WERI-Rb-1 (cell line): ENCODE data around the gene VAV2.

Experiments
- DNase-seq: peaks from one replicate; pipeline ENCODE4 v3.0.0-alpha.2; 2020
- H3K27ac ChIP-seq: fragments of 250-450 bp; sonication (Bioruptor Pico); 2 replicates; pipeline ENCODE4 v1.5.1; 2020; ENCODE audit warnings: mild to moderate bottlenecking, moderate library complexity
- H3K27me3 ChIP-seq: fragments of 250-450 bp; sonication (Bioruptor Pico); 2 replicates; pipeline ENCODE4 v1.5.1; 2021; ENCODE audit warnings: mild to moderate bottlenecking, low read depth, moderate library complexity; ENCODE audit not compliant: insufficient read depth, severe bottlenecking
- H3K36me3 ChIP-seq: fragments of 250-450 bp; sonication (Bioruptor Pico); 2 replicates; pipeline ENCODE4 v1.5.1; 2020; ENCODE audit warnings: mild to moderate bottlenecking, moderate library complexity
- H3K4me3 ChIP-seq: 2 replicates; pipeline ENCODE4 v1.5.1; 2011; ENCODE audit warnings: low read depth, mild to moderate bottlenecking, control low read depth, low read length
- H3K9me3 ChIP-seq: fragments of 250-450 bp; sonication (Bioruptor Pico); 2 replicates; pipeline ENCODE4 v1.5.1; 2021; ENCODE audit warnings: mild to moderate bottlenecking, moderate library complexity; ENCODE audit not compliant: severe bottlenecking
- TF ChIP-seq, protein P1 (sequence below): IDR thresholded peaks from 2 replicates; pipeline ENCODE4 v1.5.1; 2011; ENCODE audit warnings: low read depth, mild to moderate bottlenecking, control low read depth, inconsistent platforms, low read length

VAV2 gene

DNA sequence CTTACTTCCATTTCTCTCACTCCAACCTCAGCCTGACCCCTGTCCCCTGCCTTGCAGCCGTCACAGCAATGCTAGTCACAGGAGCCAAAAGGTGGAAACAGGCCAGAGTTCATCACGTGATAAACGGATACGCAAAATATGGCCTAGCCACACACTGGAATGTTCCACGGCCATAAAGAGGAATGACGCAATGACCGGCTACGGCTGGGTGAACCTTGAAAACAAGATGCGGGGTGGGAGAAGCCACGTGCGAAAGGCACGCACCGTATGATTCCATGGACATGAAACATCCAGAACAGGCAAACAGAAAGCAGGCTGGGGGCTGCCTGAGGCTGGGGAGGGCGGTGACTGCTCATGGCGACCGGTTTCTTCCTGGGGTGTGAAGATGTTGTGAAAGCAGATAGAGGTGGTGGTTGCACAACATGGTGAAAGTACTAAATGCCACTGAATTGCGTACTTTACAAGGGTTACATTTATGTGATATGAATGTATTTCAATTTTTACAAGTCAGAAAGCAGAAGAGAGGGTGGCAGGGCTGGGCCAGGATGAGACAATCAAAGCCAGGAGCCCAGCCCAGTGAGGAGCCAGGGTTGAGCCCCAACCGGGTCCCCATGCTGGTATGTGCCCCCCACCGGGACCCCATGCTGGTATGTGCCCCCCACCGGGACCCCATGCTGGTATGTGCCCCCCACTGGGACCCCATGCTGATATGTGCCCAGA is 136.2 kb downstream of the VAV2 start:
- no peaks in the 10 kb centered on the region for H3K27me3 ChIP-seq
- no peak for DNase-seq
- H3K9me3 ChIP-seq: no peaks in the 10 kb centered on the region
- TF ChIP-seq, protein P1, sequence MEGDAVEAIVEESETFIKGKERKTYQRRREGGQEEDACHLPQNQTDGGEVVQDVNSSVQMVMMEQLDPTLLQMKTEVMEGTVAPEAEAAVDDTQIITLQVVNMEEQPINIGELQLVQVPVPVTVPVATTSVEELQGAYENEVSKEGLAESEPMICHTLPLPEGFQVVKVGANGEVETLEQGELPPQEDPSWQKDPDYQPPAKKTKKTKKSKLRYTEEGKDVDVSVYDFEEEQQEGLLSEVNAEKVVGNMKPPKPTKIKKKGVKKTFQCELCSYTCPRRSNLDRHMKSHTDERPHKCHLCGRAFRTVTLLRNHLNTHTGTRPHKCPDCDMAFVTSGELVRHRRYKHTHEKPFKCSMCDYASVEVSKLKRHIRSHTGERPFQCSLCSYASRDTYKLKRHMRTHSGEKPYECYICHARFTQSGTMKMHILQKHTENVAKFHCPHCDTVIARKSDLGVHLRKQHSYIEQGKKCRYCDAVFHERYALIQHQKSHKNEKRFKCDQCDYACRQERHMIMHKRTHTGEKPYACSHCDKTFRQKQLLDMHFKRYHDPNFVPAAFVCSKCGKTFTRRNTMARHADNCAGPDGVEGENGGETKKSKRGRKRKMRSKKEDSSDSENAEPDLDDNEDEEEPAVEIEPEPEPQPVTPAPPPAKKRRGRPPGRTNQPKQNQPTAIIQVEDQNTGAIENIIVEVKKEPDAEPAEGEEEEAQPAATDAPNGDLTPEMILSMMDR: no peak
- no peak overlapping the region for H3K4me3 ChIP-seq
- peak overlapping the region; percentile 90 for H3K27ac ChIP-seq
- H3K36me3 ChIP-seq: peaks cover 27% of the 10 kb centered on the region

DNA sequence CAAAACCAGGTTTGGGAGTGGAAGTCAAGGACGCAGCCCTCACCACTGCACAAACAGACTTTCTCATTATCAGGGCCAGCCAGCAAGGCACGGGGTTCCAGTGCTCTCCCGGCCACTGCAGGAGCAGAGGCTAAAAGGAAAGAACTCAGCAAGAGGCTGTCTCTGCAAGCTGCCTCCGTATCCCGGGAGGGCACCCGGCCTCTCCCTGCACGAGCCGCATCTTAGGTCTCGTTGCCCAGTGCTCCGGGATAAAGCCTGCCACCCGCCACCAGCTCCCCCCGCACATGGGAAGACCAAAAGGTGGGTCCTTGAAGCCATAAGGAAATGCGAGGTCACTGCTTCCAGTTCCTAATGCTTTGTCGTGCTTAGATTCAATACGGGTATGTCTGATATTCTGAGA is 136.8 kb downstream of the VAV2 start:
- Histone ChIP-seq H3K9me3 (no peaks in the 10 kb centered on the region), H3K4me3 (no peak overlapping the region), H3K27ac (peak overlapping the region; percentile 90), H3K27me3 (no peaks in the 10 kb centered on the region), H3K36me3 (peaks cover 25% of the 10 kb centered on the region)
- TF ChIP-seq, protein P1: no peak
- DNase-seq: no peak

DNA sequence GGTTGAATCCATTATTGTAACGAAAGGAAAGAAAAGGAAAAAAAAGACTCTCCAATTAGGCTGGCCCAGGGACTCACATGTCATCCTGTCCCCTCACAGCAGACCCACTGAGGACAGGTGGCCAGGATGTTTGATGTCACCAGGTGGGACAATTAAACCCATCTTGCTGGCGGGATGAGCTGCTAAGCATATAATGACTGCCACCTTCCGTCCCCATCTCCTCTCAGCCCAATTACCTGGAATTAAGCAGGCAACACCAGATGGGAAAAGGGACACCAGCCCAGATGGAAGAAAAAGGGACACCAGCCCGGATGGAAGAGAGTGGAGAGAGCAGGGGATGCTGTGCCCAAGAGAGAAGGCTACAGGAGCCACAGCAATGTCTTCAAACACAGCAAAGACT is 137.4 kb downstream of the VAV2 start:
- no peaks in the 10 kb centered on the region for H3K27me3 ChIP-seq
- peak overlapping the region; percentile 90 for H3K27ac ChIP-seq
- DNase-seq: peak; percentile 85

DNA sequence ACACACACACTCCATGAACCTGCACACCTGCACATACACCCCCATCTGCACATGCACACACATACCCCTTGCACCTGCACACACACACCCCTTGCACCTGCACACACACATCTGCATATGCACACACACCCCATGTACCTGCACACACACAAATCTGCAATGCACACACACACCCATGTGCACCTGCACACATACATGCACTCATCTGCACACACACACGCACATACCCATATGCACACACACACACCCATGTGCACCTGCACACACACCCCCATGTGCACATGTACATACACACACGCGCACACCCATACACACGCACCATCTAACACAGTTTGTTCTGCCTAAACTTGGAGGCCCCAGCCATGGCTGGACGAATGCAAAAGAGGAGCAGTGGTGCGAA is 138.1 kb downstream of the VAV2 start:
- TF ChIP-seq, protein P1: no peak
- H3K36me3 ChIP-seq: peaks cover 20% of the 10 kb centered on the region
- H3K27ac ChIP-seq: peak overlapping the region; percentile 90
- DNase-seq: no peak
- H3K27me3 ChIP-seq: no peaks in the 10 kb centered on the region
- H3K9me3 ChIP-seq: no peaks in the 10 kb centered on the region
- H3K4me3 ChIP-seq: no peak overlapping the region

More for the DNA sequence above, 137.4 kb downstream of the VAV2 start:
- Histone ChIP-seq H3K4me3 (no peak overlapping the region), H3K36me3 (peaks cover 21% of the 10 kb centered on the region), H3K9me3 (no peaks in the 10 kb centered on the region)
- TF ChIP-seq, protein P1: 0 out of 2 replicates have a peak, but pooled peaks have one; percentile 10

DNA sequence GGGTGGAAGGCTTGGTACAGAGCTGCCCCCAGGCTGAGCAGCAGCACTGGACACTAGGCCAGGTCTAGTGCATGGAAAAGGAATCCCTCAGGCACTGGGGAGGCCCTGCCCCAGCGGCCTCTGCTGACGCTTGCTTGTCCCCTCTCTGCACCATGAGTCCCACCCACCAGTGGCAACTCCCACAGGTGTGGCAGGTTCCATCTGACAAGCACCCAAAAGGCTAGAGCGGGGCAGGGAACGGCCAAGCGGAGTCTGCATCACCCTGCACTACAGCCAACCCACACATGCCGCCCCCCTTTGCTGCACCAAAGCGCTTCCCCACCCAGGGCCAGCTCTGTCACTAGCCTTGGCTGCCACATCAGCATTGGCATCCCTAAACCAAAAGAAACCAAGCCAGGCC is 138.8 kb downstream of the VAV2 start:
- Histone ChIP-seq H3K27me3 (no peaks in the 10 kb centered on the region), H3K4me3 (no peak overlapping the region), H3K36me3 (peaks cover 20% of the 10 kb centered on the region), H3K27ac (no peak overlapping the region), H3K9me3 (no peaks in the 10 kb centered on the region)
- TF ChIP-seq, protein P1: no peak
- no peak for DNase-seq

GRCh38 chr9:133852431-133852830 is 139.7 kb downstream of the VAV2 start:
- H3K9me3 ChIP-seq: no peaks in the 10 kb centered on the region

More at GRCh38 chr9:133852431-133852830, 139.7 kb downstream of the VAV2 start:
- H3K27me3 ChIP-seq: no peaks in the 10 kb centered on the region
- no peak overlapping the region for H3K4me3 ChIP-seq
- no peak for DNase-seq
- peaks cover 17% of the 10 kb centered on the region for H3K36me3 ChIP-seq
- no peak overlapping the region for H3K27ac ChIP-seq
- TF ChIP-seq, protein P1: no peak
